HL-60/S4 (cell line): Measurements from ENCODE around the gene LILRA6.
"Not testable (repeated sequence)": the region's sequence is repeated elsewhere in the genome, so short reads cannot be mapped to it uniquely, and the experiment has no call there.

Experiments
- in situ Hi-C: fragments of 300-500 bp; cut with MboI; formaldehyde crosslinking; loops from 2 replicates; pipeline ENCODE4 v1.14.3; 2022; ENCODE audit warnings: low sequenced_read_pairs

Gene LILRA6

DNA sequence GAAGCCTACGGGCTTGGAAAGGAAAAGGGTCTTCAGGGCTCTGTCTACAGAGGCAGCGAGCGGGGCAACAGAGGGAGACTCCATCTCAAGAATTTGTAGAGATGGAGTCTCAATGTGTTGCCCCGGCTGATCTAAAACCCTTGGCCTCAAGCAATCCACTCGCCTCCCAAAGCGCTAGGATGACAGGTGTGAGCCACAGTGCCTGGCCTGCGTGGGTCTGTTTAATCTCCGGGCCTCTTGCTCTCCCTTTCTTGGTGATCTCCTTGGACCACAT is 33.9 kb downstream of the LILRA6 start:
- in situ Hi-C loops, result no loop called here

GRCh38 chr19:54207983-54208783 is 34.4 kb downstream of the LILRA6 start:
- in situ Hi-C loops, result no loop called here

DNA sequence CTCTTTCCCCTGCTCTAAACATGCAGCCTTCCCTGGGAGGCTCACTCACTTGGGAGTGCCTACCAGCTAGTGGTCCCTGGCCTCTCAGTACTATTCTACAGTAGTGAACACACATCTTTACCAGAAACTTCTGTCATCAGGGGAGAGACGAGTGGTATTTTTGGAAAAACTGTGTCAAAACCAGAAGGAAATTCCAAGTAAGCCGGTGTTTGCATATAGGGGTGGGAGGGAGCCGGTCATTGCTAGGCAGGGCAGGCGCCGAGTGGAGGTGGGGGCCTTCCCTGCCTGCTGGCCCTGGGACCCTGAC is 35.0 kb downstream of the LILRA6 start:
- in situ Hi-C loops, result no loop called here

- in situ Hi-C loops, result not testable (repeated sequence)
Observed at GRCh38 chr19:54207193-54207592, 35.4 kb downstream of the LILRA6 start.

- in situ Hi-C loops, result no loop called here
Observed at GRCh38 chr19:54206831-54207177, 35.8 kb downstream of the LILRA6 start.

- in situ Hi-C loops, result no loop called here
Observed at GRCh38 chr19:54206030-54206830, 36.4 kb downstream of the LILRA6 start.

- in situ Hi-C loops, result no loop called here
Observed at GRCh38 chr19:54204767-54205468, 37.7 kb downstream of the LILRA6 start.

DNA sequence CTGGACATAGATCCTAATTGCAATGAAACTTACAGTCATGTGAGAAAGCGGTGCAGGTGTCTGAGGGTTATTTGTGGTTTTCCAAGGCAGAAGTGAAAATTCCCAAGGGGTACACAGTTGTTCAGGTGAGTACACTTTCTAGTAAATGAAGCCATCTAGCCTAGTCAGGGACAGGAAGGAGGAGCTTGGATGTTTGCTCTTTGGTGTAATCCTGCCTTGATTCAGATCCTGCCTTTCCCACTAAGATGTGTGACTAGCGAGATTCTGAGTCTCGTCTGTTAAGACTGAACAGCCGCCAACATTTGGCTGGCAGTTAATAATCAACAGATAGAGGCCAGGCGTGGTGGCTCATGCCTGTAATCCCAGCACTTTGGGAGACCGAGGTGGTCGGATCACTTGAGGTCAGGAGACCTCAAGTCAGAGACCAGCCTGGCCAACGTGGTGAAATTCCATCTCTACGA is 39.4 kb downstream of the LILRA6 start:
- in situ Hi-C loops, result no loop called here

DNA sequence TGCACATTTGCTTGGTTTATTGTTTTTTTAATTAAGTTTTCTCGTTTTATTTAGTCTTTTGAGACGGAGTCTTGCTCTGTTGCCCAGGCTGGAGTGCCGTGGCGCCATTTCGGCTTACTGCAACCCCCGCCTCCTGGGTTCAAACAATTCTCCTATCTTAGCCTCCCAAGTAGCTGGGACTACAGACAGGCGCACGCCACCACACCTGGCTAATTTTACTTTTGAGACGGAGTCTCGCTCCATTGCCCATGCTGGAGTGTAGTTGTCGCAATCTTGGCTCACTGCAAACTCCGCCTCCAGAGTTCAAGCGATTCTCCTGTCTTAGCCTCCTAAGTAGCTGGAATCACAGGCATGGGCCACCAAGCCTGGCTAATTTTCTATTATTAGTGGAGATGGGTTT is 40.6 kb downstream of the LILRA6 start:
- in situ Hi-C loops, result no loop called here

DNA sequence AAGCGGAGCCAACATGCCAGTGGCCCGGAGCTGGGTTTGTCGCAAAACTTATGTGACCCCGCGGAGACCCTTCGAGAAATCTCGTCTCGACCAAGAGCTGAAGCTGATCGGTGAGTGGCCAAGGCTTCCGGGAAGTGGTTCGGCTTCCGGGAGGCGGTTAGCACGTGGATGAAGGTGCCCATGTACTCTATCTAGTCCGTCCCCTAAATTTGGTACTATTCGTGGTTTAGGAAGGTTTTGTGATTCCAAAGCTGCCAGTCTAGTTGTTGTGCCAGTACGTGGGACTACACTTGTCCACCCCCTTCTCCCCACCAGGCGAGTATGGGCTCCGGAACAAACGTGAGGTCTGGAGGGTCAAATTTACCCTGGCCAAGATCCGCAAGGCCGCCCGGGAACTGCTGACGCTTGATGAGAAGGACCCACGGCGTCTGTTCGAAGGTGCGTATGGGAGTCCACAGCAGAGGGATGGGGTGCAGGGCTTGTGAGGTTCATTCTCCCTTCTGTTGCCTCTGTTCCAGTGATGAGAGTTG is 41.4 kb downstream of the LILRA6 start:
- in situ Hi-C loops, result no loop called here

- in situ Hi-C loops, result no loop called here
Observed at GRCh38 chr19:54199401-54199800, 43.2 kb downstream of the LILRA6 start.

DNA sequence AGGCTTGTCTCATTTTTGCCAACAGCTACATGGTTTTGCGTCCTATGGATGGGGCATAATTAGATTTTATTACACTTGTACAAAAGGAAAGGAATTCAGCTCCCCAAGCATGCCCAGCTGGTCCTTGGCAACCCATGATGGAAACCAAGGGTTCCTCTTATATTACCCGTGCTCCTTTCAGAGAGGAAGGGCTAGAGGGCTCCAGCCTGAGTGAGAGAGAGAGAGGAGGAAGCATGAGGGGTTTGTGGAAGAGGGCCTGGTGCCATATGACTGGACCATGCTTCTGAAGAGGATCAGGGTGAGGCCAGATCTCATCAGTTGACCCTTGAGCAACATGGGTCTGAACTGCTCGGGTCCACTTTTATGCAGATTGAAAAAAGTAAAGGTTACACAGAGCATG is 45.5 kb downstream of the LILRA6 start:
- in situ Hi-C loops, result no loop called here

GRCh38 chr19:54196536-54196935 is 46.1 kb downstream of the LILRA6 start:
- in situ Hi-C loops, result no loop called here

DNA sequence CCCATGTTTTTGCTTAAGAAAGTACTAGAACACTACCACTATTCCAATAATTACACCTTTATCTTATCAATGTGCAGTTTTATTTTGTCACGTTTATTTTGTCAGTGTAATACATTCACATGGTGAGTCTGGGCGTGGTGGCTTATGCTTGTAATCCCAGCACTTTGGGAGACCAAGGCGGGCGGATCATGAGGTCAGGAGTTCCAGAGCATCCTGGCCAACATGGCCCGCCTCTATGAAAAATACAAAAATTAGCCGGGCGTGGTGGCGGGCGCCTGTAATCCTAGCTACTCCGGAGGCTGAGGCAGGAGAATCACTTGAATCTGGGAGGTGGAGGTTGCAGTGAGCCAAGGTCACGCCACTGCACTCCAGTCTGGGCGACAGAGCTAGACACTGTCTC is 48.1 kb downstream of the LILRA6 start:
- in situ Hi-C loops, result not testable (repeated sequence)

- in situ Hi-C loops, result no loop called here
Observed at GRCh38 chr19:54193011-54193410, 49.6 kb downstream of the LILRA6 start.

- in situ Hi-C loops, result no loop called here
Observed at GRCh38 chr19:54191811-54192453, 50.7 kb downstream of the LILRA6 start.

DNA sequence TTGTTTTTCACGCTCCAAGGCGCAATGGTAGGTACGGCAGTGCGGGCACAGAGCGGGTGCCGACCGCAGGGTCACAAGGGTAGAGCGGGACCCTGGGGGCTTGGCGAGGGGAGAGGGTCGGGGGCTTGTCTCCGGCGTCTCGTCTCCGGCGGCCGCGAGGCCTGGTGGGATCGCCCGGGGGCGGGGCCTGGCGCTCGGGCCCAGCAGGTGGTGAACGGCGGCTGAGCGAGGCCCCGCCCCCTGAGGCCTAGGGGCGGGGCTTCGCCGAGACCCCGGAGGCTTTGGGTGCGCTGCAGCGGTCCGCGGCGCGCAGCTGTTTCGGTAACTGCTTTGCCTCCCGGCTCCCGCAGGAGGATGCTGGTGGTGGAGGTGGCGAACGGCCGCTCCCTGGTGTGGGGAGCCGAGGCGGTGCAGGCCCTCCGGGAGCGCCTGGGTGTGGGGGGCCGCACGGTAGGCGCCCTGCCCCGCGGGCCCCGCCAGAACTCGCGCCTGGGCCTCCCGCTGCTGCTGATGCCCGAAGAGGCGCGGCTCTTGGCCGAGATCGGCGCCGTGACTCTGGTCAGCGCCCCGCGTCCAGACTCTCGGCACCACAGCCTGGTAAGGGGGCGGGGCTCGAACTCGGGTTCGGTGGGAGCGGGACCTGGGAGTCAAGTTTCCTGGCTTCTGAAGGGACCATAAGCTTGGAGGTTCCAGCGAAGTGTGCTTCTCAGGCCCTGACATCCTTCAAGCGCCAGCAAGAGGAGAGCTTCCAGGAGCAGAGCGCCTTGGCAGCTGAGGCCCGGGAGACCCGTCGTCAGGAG is 51.4 kb downstream of the LILRA6 start, which contains the start of gene TSEN34:
Gene TSEN34 (plus strand): TSS at position 298 of the 800 bp plus-strand sequence. CDS start 57 bp downstream, at position 355.
- in situ Hi-C loops, result no loop called here

GRCh38 chr19:54190503-54191010 is 52.0 kb downstream of the LILRA6 start:
- in situ Hi-C loops, result no loop called here

GRCh38 chr19:54189735-54190502 is 52.7 kb downstream of the LILRA6 start:
- in situ Hi-C loops, result no loop called here
